GM12891 (cell line): Measurements from ENCODE around the gene CA10.

Experiments used
- POLR2A ChIP-seq: IDR thresholded peaks from 2 replicates; pipeline ENCODE4 v1.6.1; 2011; ENCODE audit warnings: low read depth, low read length, control low read depth
- POLR2AphosphoS5 ChIP-seq: IDR thresholded peaks from 2 replicates; pipeline ENCODE4 v1.6.1; 2011; ENCODE audit warnings: low read depth, low read length, control low read depth
- SPI1 ChIP-seq: IDR thresholded peaks from 2 replicates; pipeline ENCODE4 v1.6.1; 2011; ENCODE audit warnings: low read depth, low read length, control low read depth
- TAF1 ChIP-seq: IDR thresholded peaks from 2 replicates; pipeline ENCODE4 v1.6.1; 2011; ENCODE audit warnings: low read depth, low read length, control low read depth

- TF ChIP-seq POLR2A (no peak), TAF1 (no peak), POLR2AphosphoS5 (no peak), SPI1 (no peak)
Observed at GRCh38 chr17:51618476-51618875, 540.0 kb downstream of the CA10 start.
